OCI-LY3 (cell line): ENCODE data around the gene ATP10A.

ENCODE experiments used
- H2AFZ ChIP-seq: fragments of 200-600, 300-600 bp; shearing (Covaris generic); 2 replicates; pipeline ENCODE4 v1.6.0; 2014; ENCODE audit warnings: antibody characterized with exemption, low read depth, low read length
- H3K27ac ChIP-seq: fragments of 200-600, 300-600 bp; sonication (generic); 2 replicates; pipeline ENCODE4 v1.5.1; 2014; ENCODE audit warnings: mild to moderate bottlenecking, low read length, moderate library complexity, mixed read lengths
- H3K27me3 ChIP-seq: fragments of 200-600, 300-600 bp; sonication (generic); 2 replicates; pipeline ENCODE4 v1.6.1; 2014; ENCODE audit warnings: low read depth, low read length, mixed read lengths
- H3K36me3 ChIP-seq: fragments of 200-600, 300-600 bp; sonication (generic); replicated peaks from 2 replicates; pipeline ENCODE3; 2014; ENCODE audit warnings: low read depth, low read length, mixed read lengths
- H3K4me1 ChIP-seq: fragments of 300-600, 200-600 bp; sonication (generic); 2 replicates; pipeline ENCODE4 v1.6.1; 2014; ENCODE audit warnings: low read length, mixed read lengths
- H3K4me2 ChIP-seq: fragments of 200-600, 300-600 bp; sonication (generic); 2 replicates; pipeline ENCODE4 v1.6.1; 2014; ENCODE audit warnings: low read length, mixed read lengths
- H3K4me3 ChIP-seq: fragments of 300-600, 200-600 bp; sonication (generic); 2 replicates; pipeline ENCODE4 v1.5.1; 2014; ENCODE audit warnings: antibody characterized with exemption, mild to moderate bottlenecking, low read length, moderate library complexity
- H3K79me2 ChIP-seq: fragments of 300-600, 200-600 bp; shearing (Covaris generic); 2 replicates; pipeline ENCODE4 v1.6.1; 2014; ENCODE audit warnings: mild to moderate bottlenecking, low read length, mixed read lengths
- H3K9ac ChIP-seq: fragments of 300-600, 200-600 bp; shearing (Covaris generic); 2 replicates; pipeline ENCODE4 v1.6.0; 2014; ENCODE audit warnings: mild to moderate bottlenecking, low read length, moderate library complexity
- H3K9me3 ChIP-seq: fragments of 200-600, 300-600 bp; shearing (Covaris generic); 2 replicates; pipeline ENCODE4 v1.6.1; 2014; ENCODE audit warnings: low read length, mixed read lengths; ENCODE audit not compliant: insufficient read depth
- H4K20me1 ChIP-seq: fragments of 200-600, 300-600 bp; sonication (generic); 2 replicates; pipeline ENCODE4 v1.6.1; 2016; ENCODE audit warnings: low read length, mixed read lengths; ENCODE audit not compliant: insufficient read depth
- EZH2phosphoT487 ChIP-seq: fragments of 200-600 bp; shearing (Covaris generic); IDR thresholded peaks from 2 replicates; pipeline ENCODE4 v1.6.1; 2018; ENCODE audit warnings: antibody characterized with exemption, mixed run types, low read depth
- TF ChIP-seq, protein P1 (sequence below): fragments of 200-600, 300-600 bp; sonication (generic); IDR thresholded peaks from 2 replicates; pipeline ENCODE4 v1.5.1; 2014; ENCODE audit warnings: antibody characterized with exemption, low read length, low read depth

Gene ATP10A

DNA sequence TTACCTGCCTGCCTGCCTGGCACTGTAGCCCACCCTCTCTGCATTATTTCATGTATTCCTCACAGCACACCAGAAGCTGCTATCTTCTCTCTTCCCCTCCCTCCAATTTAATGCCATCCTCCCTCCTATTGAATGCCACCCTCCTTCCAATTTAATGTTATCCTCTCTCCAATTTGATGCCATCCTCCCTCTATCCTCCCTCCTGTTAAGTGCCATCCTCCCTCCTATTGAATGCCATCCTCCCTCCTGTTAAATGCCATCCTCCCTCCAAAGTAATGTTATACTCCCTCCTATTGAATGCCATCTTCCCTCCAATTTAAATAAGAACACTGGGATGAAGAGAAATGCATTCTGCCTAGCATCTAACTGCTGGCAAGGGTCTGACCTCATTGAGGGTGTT lies 11.1 kb downstream of the ATP10A start:
- Histone ChIP-seq H3K4me1 (peaks cover 14% of the 10 kb centered on the region), H4K20me1 (no peaks in the 10 kb centered on the region), H3K4me2 (no peak overlapping the region), H3K4me3 (no peak overlapping the region), H3K27me3 (no peaks in the 10 kb centered on the region), H3K79me2 (no peaks in the 10 kb centered on the region), H3K27ac (no peak overlapping the region), H2AFZ (no peak overlapping the region), H3K36me3 (no peaks in the 10 kb centered on the region), H3K9me3 (no peaks in the 10 kb centered on the region), H3K9ac (no peak overlapping the region)
- TF ChIP-seq, protein P1, sequence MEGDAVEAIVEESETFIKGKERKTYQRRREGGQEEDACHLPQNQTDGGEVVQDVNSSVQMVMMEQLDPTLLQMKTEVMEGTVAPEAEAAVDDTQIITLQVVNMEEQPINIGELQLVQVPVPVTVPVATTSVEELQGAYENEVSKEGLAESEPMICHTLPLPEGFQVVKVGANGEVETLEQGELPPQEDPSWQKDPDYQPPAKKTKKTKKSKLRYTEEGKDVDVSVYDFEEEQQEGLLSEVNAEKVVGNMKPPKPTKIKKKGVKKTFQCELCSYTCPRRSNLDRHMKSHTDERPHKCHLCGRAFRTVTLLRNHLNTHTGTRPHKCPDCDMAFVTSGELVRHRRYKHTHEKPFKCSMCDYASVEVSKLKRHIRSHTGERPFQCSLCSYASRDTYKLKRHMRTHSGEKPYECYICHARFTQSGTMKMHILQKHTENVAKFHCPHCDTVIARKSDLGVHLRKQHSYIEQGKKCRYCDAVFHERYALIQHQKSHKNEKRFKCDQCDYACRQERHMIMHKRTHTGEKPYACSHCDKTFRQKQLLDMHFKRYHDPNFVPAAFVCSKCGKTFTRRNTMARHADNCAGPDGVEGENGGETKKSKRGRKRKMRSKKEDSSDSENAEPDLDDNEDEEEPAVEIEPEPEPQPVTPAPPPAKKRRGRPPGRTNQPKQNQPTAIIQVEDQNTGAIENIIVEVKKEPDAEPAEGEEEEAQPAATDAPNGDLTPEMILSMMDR = no peak
- no peak for TF ChIP-seq EZH2phosphoT487

DNA sequence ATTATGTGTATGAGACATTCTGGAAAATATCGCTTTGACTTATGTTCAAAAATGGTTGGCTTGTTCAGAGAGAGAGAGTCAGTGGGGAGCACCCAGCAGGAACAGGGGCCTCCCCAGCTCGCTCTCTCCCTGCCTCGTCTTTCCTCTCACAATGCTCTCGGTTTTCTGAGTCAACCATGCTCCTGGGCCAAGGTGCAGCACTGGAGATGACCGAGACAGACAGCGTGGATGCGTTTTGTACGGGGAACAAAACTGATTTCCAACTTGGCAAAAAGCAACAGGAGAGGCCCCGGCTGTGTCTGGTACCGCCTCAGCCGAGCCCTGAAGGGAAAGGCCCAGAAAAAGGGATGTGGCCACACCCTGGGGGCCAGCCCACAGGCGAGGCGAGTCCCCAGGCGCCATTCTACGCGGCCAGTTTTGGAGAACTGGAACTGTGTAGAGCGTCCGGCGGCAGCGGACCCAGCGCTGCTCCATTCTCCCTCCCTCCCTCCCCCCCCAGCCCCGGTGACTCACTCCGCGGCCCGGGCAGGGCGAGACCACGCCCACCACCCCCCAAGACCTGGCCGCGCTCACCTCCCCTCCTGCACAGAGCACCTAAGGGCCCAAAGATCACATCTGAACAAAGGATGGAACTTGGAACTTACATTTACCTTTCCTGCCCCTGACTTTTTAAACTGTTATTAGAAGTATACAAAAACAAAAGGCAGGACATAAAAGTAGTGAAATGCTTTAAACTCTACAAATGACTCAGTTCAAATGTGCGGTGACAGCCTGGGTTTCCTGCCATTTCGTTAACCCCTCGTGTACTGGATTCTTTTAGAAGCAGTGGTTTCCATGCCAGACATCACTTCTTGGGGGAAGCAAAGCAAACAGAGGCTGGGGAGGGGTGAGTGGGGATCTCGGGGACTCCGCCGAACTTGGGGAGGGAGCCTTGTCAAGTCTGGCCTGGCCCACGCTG lies 12.7 kb downstream of the ATP10A start:
- Histone ChIP-seq H2AFZ (peak overlapping the region; percentile 58; the same call in 1 of the 2 replicates), H4K20me1 (no peaks in the 10 kb centered on the region), H3K36me3 (no peaks in the 10 kb centered on the region), H3K9me3 (no peaks in the 10 kb centered on the region), H3K27me3 (no peaks in the 10 kb centered on the region), H3K9ac (no peak overlapping the region; the same call in 1 of the 2 replicates), H3K4me2 (peak overlapping the region; percentile 90), H3K4me3 (peak overlapping the region; percentile 75), H3K4me1 (peaks cover 14% of the 10 kb centered on the region), H3K79me2 (no peaks in the 10 kb centered on the region), H3K27ac (peak overlapping the region; percentile 35; the same call in 1 of the 2 replicates)
- TF ChIP-seq EZH2phosphoT487 = no peak
- TF ChIP-seq, protein P1 = no peak

DNA sequence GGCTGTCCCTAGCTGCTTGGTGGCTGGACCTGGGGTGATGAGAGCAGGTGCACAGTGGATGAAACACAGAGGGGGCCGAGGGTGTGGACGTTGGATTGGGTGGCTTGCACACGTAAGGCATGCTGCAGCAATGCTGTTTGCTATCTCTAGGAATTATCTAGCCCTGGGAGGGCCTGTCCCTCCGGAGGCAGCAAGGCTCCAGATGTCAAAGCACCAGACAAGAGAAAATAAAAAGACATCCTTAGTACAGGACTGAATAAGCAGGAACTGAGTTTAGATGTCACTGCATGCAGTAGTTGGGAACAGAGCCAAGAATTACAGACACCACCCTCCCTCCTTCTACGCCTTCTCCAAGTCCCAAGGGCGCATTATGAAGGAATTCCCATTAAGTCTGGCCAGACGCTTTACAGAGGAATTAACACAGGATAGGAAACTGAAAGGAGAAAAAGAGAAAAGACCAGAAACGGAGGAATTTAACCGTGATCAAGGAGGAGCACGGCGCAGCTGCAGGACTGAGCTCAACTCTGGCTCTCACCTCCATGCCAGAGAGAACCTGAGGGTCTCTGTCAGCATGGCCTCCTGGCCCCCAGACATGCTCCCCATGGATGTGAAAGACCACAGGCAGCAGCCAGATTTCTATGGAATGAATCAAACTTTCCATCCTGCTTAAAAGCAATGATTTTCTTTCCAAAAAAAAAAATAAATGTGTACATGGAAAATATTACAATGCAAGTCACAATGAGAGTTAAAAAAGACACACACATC lies 13.8 kb downstream of the ATP10A start:
- H3K4me1 ChIP-seq = peaks cover 14% of the 10 kb centered on the region
- H3K4me3 ChIP-seq = peak overlapping the region; percentile 75
- H3K36me3 ChIP-seq = no peaks in the 10 kb centered on the region
- H3K27me3 ChIP-seq = no peaks in the 10 kb centered on the region
- no peaks in the 10 kb centered on the region for H3K9me3 ChIP-seq
- H3K4me2 ChIP-seq = peak overlapping the region; percentile 90
- TF ChIP-seq, protein P1 = no peak
- TF ChIP-seq EZH2phosphoT487 = no peak
- H3K79me2 ChIP-seq = no peaks in the 10 kb centered on the region
- H2AFZ ChIP-seq = no peak overlapping the region
- no peak overlapping the region for H3K27ac ChIP-seq
- H4K20me1 ChIP-seq = no peaks in the 10 kb centered on the region
- H3K9ac ChIP-seq = no peak overlapping the region

DNA sequence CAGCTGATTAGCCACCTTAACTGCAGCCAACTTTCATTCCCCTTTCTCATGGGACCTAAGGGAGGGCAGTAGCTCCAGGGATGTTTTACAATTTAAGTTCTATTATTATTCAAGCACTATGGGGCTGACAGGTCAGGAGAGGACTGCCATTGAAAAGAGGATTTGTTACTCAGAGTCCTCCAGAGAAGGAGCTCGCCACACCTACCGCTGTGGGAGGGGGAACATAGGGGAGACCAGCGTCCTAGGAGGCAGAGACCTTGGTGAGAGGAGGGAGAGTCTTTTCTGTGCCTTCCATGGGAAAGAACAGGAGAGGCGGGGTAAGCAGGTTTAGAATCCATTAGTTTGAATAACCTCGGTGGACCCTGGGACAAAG lies 14.4 kb downstream of the ATP10A start:
- H3K4me2 ChIP-seq = no peak overlapping the region
- no peaks in the 10 kb centered on the region for H3K36me3 ChIP-seq
- no peaks in the 10 kb centered on the region for H3K27me3 ChIP-seq
- no peak overlapping the region for H2AFZ ChIP-seq
- no peak overlapping the region for H3K4me3 ChIP-seq
- H3K9me3 ChIP-seq = no peaks in the 10 kb centered on the region
- peaks cover 14% of the 10 kb centered on the region for H3K4me1 ChIP-seq
- no peak overlapping the region for H3K9ac ChIP-seq
- TF ChIP-seq, protein P1 = no peak
- TF ChIP-seq EZH2phosphoT487 = no peak
- H3K79me2 ChIP-seq = no peaks in the 10 kb centered on the region
- H3K27ac ChIP-seq = no peak overlapping the region
- no peaks in the 10 kb centered on the region for H4K20me1 ChIP-seq
